Measurements from ENCODE around the gene PSMB5.
"Not testable (repeated sequence)": the region's sequence is repeated elsewhere in the genome, so short reads cannot be mapped to it uniquely, and the experiment has no call there.

PSMB5 gene

DNA sequence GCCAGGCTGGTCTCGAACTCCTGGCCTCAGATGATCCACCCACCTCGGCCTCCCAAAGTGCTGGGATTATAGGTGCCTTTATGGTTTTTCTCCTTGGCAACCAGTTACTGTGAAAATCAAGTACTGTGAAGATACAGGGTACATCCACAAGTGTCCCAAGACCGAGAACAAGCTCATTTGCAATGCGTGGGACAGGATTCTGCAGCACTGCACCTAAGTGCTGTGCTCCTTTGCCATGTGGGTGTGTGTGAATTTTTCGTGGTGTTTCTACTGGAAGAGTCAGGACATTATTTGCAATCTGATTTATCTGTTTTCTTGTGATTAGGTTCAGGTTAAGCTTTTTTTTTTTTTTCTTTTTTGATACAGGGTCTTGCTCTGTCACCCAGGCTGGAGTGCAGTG, 17.6 kb downstream of the PSMB5 start:
- no peak overlapping the region for H3K9ac ChIP-seq (ENCODE audit: low read length)
- no peak overlapping the region for H3K27ac ChIP-seq (ENCODE audit: low read length, poor library complexity, severe bottlenecking)
- no peak overlapping the region for H2BK12ac ChIP-seq (ENCODE audit: low read length in 2 of 2)
- H2AK5ac ChIP-seq (ENCODE audit: low read length, severe bottlenecking) = no peak overlapping the region
- H3K4ac ChIP-seq (ENCODE audit: low read depth in 1 of 2, low read length in 2 of 2) = no peak overlapping the region
- no peak overlapping the region for H2AFZ ChIP-seq (ENCODE audit: low read depth, low read length)
- H3K79me1 ChIP-seq (replicated peaks; ENCODE audit: low read length, poor library complexity, severe bottlenecking) = no peaks in the 10 kb centered on the region
- no peaks in the 10 kb centered on the region for H3K27me3 ChIP-seq (ENCODE audit: control insufficient read depth in 1 of 2, insufficient read depth in 1 of 2, low read length in 2 of 2)
- no peak overlapping the region for H4K8ac ChIP-seq (ENCODE audit: low read length)
- H2BK15ac ChIP-seq (ENCODE audit: low read depth, poor library complexity, severe bottlenecking) = no peak overlapping the region
- H3K36me3 ChIP-seq (ENCODE audit: control insufficient read depth in 1 of 2, insufficient read depth in 2 of 2, low read depth in 1 of 2, low read length in 2 of 2) = no peaks in the 10 kb centered on the region
- H3K14ac ChIP-seq (ENCODE audit: low read length in 2 of 2) = no peak overlapping the region
- WGBS = 86% methylated on average over 5 of the region's 5 CpGs
- no peaks in the 10 kb centered on the region for H3K9me3 ChIP-seq (ENCODE audit: control insufficient read depth, low read length)
- DNase-seq = no peak
- peaks cover 1% of the 10 kb centered on the region for H3K4me1 ChIP-seq (ENCODE audit: control insufficient read depth, insufficient read depth, low read depth, low read length)
- H2BK5ac ChIP-seq (ENCODE audit: low read depth, low read length, poor library complexity, severe bottlenecking) = no peak overlapping the region
- no peak overlapping the region for H3K23ac ChIP-seq (ENCODE audit: low read length in 2 of 2)
- no peak overlapping the region for H3K4me2 ChIP-seq (ENCODE audit: low read length, poor library complexity, severe bottlenecking)
- H3K18ac ChIP-seq (ENCODE audit: low read depth in 1 of 2, low read length in 2 of 2) = no peak overlapping the region
- H3K4me3 ChIP-seq (ENCODE audit: insufficient read depth in 1 of 2, low read depth in 1 of 2, low read length in 2 of 2) = no peak overlapping the region
- H2BK120ac ChIP-seq (ENCODE audit: low read depth, low read length) = no peak overlapping the region
- no peak overlapping the region for H4K91ac ChIP-seq (ENCODE audit: low read length)

DNA sequence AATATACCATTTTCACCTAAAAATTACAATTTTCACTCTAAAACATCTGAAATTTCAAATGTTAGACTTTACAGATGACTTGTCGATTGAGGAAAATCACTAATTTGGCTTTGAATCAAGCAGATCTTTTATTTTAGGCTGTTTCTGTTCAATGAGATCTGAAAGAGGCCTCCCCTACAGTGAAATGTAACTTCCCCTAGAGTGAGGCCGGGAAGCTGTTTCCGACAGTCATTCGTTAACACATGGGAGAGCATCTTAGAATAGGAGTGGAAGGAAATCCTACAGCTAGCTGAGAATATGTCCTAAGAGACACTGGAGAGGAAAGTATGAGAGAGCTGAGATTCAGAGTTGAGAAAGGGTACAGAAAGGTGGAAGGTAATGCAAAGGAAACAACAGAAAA, 19.1 kb downstream of the PSMB5 start:
- no peak for DNase-seq
- H3K27me3 ChIP-seq (ENCODE audit: control insufficient read depth in 1 of 2, insufficient read depth in 1 of 2, low read length in 2 of 2) = no peaks in the 10 kb centered on the region
- H3K23ac ChIP-seq (ENCODE audit: low read length in 2 of 2) = no peak overlapping the region
- WGBS = 70% methylated on average over 4 of the region's 4 CpGs
- H2AK5ac ChIP-seq (ENCODE audit: low read length, severe bottlenecking) = no peak overlapping the region
- H3K18ac ChIP-seq (ENCODE audit: low read depth in 1 of 2, low read length in 2 of 2) = no peak overlapping the region
- no peak overlapping the region for H3K9ac ChIP-seq (ENCODE audit: low read length)
- H3K4me1 ChIP-seq (ENCODE audit: control insufficient read depth, insufficient read depth, low read depth, low read length) = peaks cover 1% of the 10 kb centered on the region
- no peak overlapping the region for H3K4me3 ChIP-seq (ENCODE audit: insufficient read depth in 1 of 2, low read depth in 1 of 2, low read length in 2 of 2)
- no peak overlapping the region for H2BK120ac ChIP-seq (ENCODE audit: low read depth, low read length)
- H3K14ac ChIP-seq (ENCODE audit: low read length in 2 of 2) = no peak overlapping the region
- no peak overlapping the region for H2AFZ ChIP-seq (ENCODE audit: low read depth, low read length)
- no peak overlapping the region for H3K4ac ChIP-seq (ENCODE audit: low read depth in 1 of 2, low read length in 2 of 2)
- no peak overlapping the region for H4K91ac ChIP-seq (ENCODE audit: low read length)
- H2BK5ac ChIP-seq (ENCODE audit: low read depth, low read length, poor library complexity, severe bottlenecking) = no peak overlapping the region
- H3K36me3 ChIP-seq (ENCODE audit: control insufficient read depth in 1 of 2, insufficient read depth in 2 of 2, low read depth in 1 of 2, low read length in 2 of 2) = no peaks in the 10 kb centered on the region
- H2BK15ac ChIP-seq (ENCODE audit: low read depth, poor library complexity, severe bottlenecking) = no peak overlapping the region
- H3K79me1 ChIP-seq (replicated peaks; ENCODE audit: low read length, poor library complexity, severe bottlenecking) = no peaks in the 10 kb centered on the region
- no peak overlapping the region for H3K27ac ChIP-seq (ENCODE audit: low read length, poor library complexity, severe bottlenecking)
- no peaks in the 10 kb centered on the region for H3K9me3 ChIP-seq (ENCODE audit: control insufficient read depth, low read length)
- H2BK12ac ChIP-seq (ENCODE audit: low read length in 2 of 2) = no peak overlapping the region
- H4K8ac ChIP-seq (ENCODE audit: low read length) = no peak overlapping the region
- no peak overlapping the region for H3K4me2 ChIP-seq (ENCODE audit: low read length, poor library complexity, severe bottlenecking)

DNA sequence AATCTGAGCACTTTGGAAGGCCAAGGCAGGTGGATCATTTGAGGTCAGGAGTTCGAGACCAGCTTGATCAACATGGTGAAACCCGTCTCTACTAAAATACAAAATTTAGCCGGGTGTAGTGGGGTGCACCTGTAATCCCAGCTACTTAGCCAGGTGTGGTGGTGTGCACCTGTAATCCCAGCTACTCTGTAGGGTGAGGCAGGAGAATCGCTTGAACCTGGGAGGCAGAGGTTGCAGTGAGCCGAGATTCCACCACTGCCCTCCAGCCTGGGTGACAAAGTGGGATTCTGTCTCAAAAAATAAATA, 21.0 kb downstream of the PSMB5 start:
- not testable (repeated sequence) for H2BK120ac ChIP-seq (ENCODE audit: low read depth, low read length); H4K91ac ChIP-seq (ENCODE audit: low read length); H3K23ac ChIP-seq (ENCODE audit: low read length in 2 of 2); H3K18ac ChIP-seq (ENCODE audit: low read depth in 1 of 2, low read length in 2 of 2); H2AFZ ChIP-seq (ENCODE audit: low read depth, low read length); H3K4me3 ChIP-seq (ENCODE audit: insufficient read depth in 1 of 2, low read depth in 1 of 2, low read length in 2 of 2); H2BK12ac ChIP-seq (ENCODE audit: low read length in 2 of 2); H4K8ac ChIP-seq (ENCODE audit: low read length); H2AK5ac ChIP-seq (ENCODE audit: low read length, severe bottlenecking); H2BK5ac ChIP-seq (ENCODE audit: low read depth, low read length, poor library complexity, severe bottlenecking); DNase-seq; H3K36me3 ChIP-seq (ENCODE audit: control insufficient read depth in 1 of 2, insufficient read depth in 2 of 2, low read depth in 1 of 2, low read length in 2 of 2); H3K9me3 ChIP-seq (ENCODE audit: control insufficient read depth, low read length); H3K4me1 ChIP-seq (ENCODE audit: control insufficient read depth, insufficient read depth, low read depth, low read length); H3K79me1 ChIP-seq (replicated peaks; ENCODE audit: low read length, poor library complexity, severe bottlenecking); H3K14ac ChIP-seq (ENCODE audit: low read length in 2 of 2); H3K27ac ChIP-seq (ENCODE audit: low read length, poor library complexity, severe bottlenecking); H3K4ac ChIP-seq (ENCODE audit: low read depth in 1 of 2, low read length in 2 of 2); H3K27me3 ChIP-seq (ENCODE audit: control insufficient read depth in 1 of 2, insufficient read depth in 1 of 2, low read length in 2 of 2); H3K9ac ChIP-seq (ENCODE audit: low read length); H3K4me2 ChIP-seq (ENCODE audit: low read length, poor library complexity, severe bottlenecking); H2BK15ac ChIP-seq (ENCODE audit: low read depth, poor library complexity, severe bottlenecking)
- WGBS = 89% methylated on average over 3 of the region's 5 CpGs

DNA sequence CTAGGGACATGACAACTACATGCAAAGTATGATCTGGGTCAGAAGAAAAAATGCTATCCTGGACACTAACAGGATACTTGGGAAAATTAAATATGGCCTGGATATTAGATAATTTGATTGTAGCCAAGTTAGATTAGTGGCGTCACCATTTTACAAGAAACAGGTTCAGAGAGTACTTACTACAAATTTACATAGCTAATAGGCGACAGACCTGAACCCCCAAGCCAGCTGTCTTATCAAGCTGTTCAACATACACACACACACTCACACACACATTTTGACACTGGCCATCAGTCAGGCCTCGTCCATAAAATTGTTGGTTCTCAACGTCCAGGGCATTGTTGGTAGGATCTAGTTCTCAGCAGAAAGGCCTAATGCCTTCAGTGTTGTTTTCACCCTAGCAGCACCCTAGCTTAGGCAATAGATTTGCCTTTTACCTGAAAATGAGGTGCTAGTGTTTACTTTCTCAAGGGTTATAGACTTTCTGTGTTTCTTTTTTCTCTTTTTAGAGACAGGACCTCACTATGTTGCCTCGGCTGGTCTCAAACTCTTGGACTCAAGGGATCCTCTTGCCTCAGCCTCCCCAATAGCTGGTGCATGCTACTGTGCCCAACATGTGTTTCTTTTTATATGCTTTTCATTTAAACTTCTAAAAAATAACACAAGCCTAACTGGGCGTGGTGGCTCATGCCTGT, 21.5 kb downstream of the PSMB5 start:
- Histone ChIP-seq H3K4ac (ENCODE audit: low read depth in 1 of 2, low read length in 2 of 2) (no peak overlapping the region), H2BK5ac (ENCODE audit: low read depth, low read length, poor library complexity, severe bottlenecking) (no peak overlapping the region), H2BK15ac (ENCODE audit: low read depth, poor library complexity, severe bottlenecking) (no peak overlapping the region), H3K4me3 (ENCODE audit: insufficient read depth in 1 of 2, low read depth in 1 of 2, low read length in 2 of 2) (no peak overlapping the region), H2AK5ac (ENCODE audit: low read length, severe bottlenecking) (no peak overlapping the region), H3K14ac (ENCODE audit: low read length in 2 of 2) (no peak overlapping the region), H4K91ac (ENCODE audit: low read length) (no peak overlapping the region), H2BK120ac (ENCODE audit: low read depth, low read length) (no peak overlapping the region), H2BK12ac (ENCODE audit: low read length in 2 of 2) (no peak overlapping the region), H3K23ac (ENCODE audit: low read length in 2 of 2) (peak overlapping the region in 1 of 2 experiments; percentile 31), H3K27ac (ENCODE audit: low read length, poor library complexity, severe bottlenecking) (no peak overlapping the region), H3K36me3 (ENCODE audit: control insufficient read depth in 1 of 2, insufficient read depth in 2 of 2, low read depth in 1 of 2, low read length in 2 of 2) (no peaks in the 10 kb centered on the region), H2AFZ (ENCODE audit: low read depth, low read length) (no peak overlapping the region), H3K4me2 (ENCODE audit: low read length, poor library complexity, severe bottlenecking) (no peak overlapping the region), H3K27me3 (ENCODE audit: control insufficient read depth in 1 of 2, insufficient read depth in 1 of 2, low read length in 2 of 2) (no peaks in the 10 kb centered on the region), H4K8ac (ENCODE audit: low read length) (no peak overlapping the region), H3K9me3 (ENCODE audit: control insufficient read depth, low read length) (no peaks in the 10 kb centered on the region), H3K9ac (ENCODE audit: low read length) (no peak overlapping the region), H3K18ac (ENCODE audit: low read depth in 1 of 2, low read length in 2 of 2) (no peak overlapping the region), H3K4me1 (ENCODE audit: control insufficient read depth, insufficient read depth, low read depth, low read length) (peaks cover 1% of the 10 kb centered on the region), H3K79me1 (replicated peaks; ENCODE audit: low read length, poor library complexity, severe bottlenecking) (no peaks in the 10 kb centered on the region)
- WGBS = 76% methylated on average over 6 of the region's 6 CpGs
- DNase-seq = no peak

Measured in mesenchymal stem cell (in vitro differentiated cells and primary cell).